SU-DHL-6 (cell line): ENCODE data around the gene CHEK1.

Source experiments
- H2AFZ ChIP-seq: fragments of 200-600 bp; sonication (generic); 2 replicates; pipeline ENCODE4 v1.6.1; 2014; ENCODE audit warnings: low read depth, mild to moderate bottlenecking, moderate library complexity, mixed read lengths, antibody characterized with exemption, low read length; ENCODE audit not compliant: severe bottlenecking
- H3F3A ChIP-seq: fragments of 200-600 bp; shearing (Covaris generic); 2 replicates; pipeline ENCODE4 v1.6.0; 2016; ENCODE audit warnings: antibody characterized with exemption, mild to moderate bottlenecking; ENCODE audit not compliant: insufficient read depth
- H3K27ac ChIP-seq: fragments of 200-600 bp; sonication (generic); 2 replicates; pipeline ENCODE4 v1.5.1; 2016; ENCODE audit warnings: low read depth, mild to moderate bottlenecking, low read length, moderate library complexity, mixed read lengths
- H3K27me3 ChIP-seq: fragments of 200-600 bp; sonication (generic), shearing (Covaris generic); 2 replicates; pipeline ENCODE4 v1.6.0; 2014; ENCODE audit warnings: mild to moderate bottlenecking, low read length
- H3K36me3 ChIP-seq: fragments of 200-600 bp; sonication (generic); 2 replicates; pipeline ENCODE4 v1.6.1; 2014; ENCODE audit warnings: mild to moderate bottlenecking, low read length, mixed read lengths
- H3K4me2 ChIP-seq: fragments of 300-600, 200-600 bp; shearing (Covaris generic), sonication (generic); 2 replicates; pipeline ENCODE4 v1.6.0; 2014; ENCODE audit warnings: low read length, low read depth, mild to moderate bottlenecking; ENCODE audit not compliant: poor library complexity, severe bottlenecking
- H3K4me3 ChIP-seq: fragments of 200-600 bp; sonication (generic); 2 replicates; pipeline ENCODE4 v1.5.1; 2014; ENCODE audit warnings: antibody characterized with exemption, low read length, mild to moderate bottlenecking, mixed read lengths; ENCODE audit not compliant: insufficient read depth, poor library complexity, severe bottlenecking
- H3K79me2 ChIP-seq: fragments of 200-600 bp; sonication (generic); 2 replicates; pipeline ENCODE4 v1.6.1; 2014; ENCODE audit warnings: mild to moderate bottlenecking, low read length, moderate library complexity; ENCODE audit not compliant: insufficient read depth
- H3K9ac ChIP-seq: fragments of 200-600 bp; sonication (generic); 2 replicates; pipeline ENCODE4 v1.7.0; 2014; ENCODE audit warnings: mild to moderate bottlenecking, low read length
- H3K9me2 ChIP-seq: fragments of 200-600 bp; sonication (generic); replicated peaks from 2 replicates; pipeline ENCODE4 v1.6.1; 2014; ENCODE audit warnings: low read length; ENCODE audit not compliant: insufficient read depth
- H3K9me3 ChIP-seq: fragments of 200-600 bp; sonication (generic); 2 replicates; pipeline ENCODE4 v1.6.1; 2014; ENCODE audit warnings: low read length, mixed read lengths; ENCODE audit not compliant: insufficient read depth
- H4K20me1 ChIP-seq: fragments of 200-600 bp; sonication (generic); 2 replicates; pipeline ENCODE4 v1.6.1; 2014; ENCODE audit warnings: low read depth, mild to moderate bottlenecking, antibody characterized with exemption, low read length, moderate library complexity, mixed read lengths
- CTCF ChIP-seq: fragments of 200-600 bp; sonication (generic); IDR thresholded peaks from one replicate; pipeline ENCODE4 v1.5.1; 2017; ENCODE audit warnings: antibody characterized with exemption, mild to moderate bottlenecking, low read length, moderate library complexity; ENCODE audit not compliant: insufficient read depth, poor library complexity, severe bottlenecking
- EZH2phosphoT487 ChIP-seq: fragments of 200-600 bp; sonication (generic), shearing (Covaris generic); conservative IDR thresholded peaks from 2 replicates; pipeline ENCODE4 v1.6.1; 2018; ENCODE audit warnings: mild to moderate bottlenecking, antibody characterized with exemption, low read length, moderate library complexity, mixed read lengths

Gene CHEK1

GRCh38 chr11:125627236-125627910 lies 2.4 kb downstream of the CHEK1 start:
- peak overlapping the region; percentile 89 for H3K9ac ChIP-seq
- no peaks in the 10 kb centered on the region for H4K20me1 ChIP-seq
- H3K4me3 ChIP-seq, result peak overlapping the region; percentile 83
- no peaks in the 10 kb centered on the region for H3K9me2 ChIP-seq
- no peaks in the 10 kb centered on the region for H3K9me3 ChIP-seq
- H3K36me3 ChIP-seq, result peaks cover 5% of the 10 kb centered on the region; the same call in 1 of the 2 replicates
- H3K4me2 ChIP-seq, result peak overlapping the region; percentile 90
- H3K27me3 ChIP-seq, result no peaks in the 10 kb centered on the region
- H3K27ac ChIP-seq, result no peak overlapping the region
- no peak for TF ChIP-seq CTCF
- no peak overlapping the region for H2AFZ ChIP-seq
- H3F3A ChIP-seq, result peaks cover 5% of the 10 kb centered on the region; the same call in 1 of the 2 replicates
- H3K79me2 ChIP-seq, result peaks cover 33% of the 10 kb centered on the region

DNA sequence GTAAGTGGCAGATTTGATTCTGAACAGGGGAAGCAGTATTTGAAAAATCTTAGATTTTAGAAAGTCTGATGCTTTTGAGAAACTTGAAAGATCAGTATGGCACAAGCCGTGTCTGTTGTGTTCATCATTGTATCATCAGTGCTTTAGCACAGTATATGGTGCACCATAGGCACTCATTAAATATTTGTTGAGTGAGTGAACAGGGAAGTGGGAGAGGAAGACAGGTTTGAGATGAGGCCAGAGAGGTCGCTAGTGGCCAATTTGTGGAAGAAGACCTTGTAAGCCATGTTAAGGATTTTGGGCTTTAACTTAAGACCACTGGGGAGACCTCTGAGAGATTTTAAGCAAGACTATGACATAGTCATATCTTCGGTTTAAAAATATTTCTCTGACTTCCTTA lies 12.9 kb downstream of the CHEK1 start:
- no peak overlapping the region for H3K4me2 ChIP-seq
- no peak overlapping the region for H3K4me3 ChIP-seq
- H3F3A ChIP-seq, result no peaks in the 10 kb centered on the region
- no peaks in the 10 kb centered on the region for H3K27me3 ChIP-seq
- no peak overlapping the region for H3K27ac ChIP-seq
- TF ChIP-seq EZH2phosphoT487 (no peak), CTCF (no peak)
- no peaks in the 10 kb centered on the region for H3K9me3 ChIP-seq
- no peaks in the 10 kb centered on the region for H4K20me1 ChIP-seq
- peaks cover 15% of the 10 kb centered on the region; the same call in 1 of the 2 replicates for H3K36me3 ChIP-seq
- H2AFZ ChIP-seq, result no peak overlapping the region
- H3K9ac ChIP-seq, result no peak overlapping the region
- peaks cover 4% of the 10 kb centered on the region; the same call in 1 of the 2 replicates for H3K79me2 ChIP-seq
- no peaks in the 10 kb centered on the region for H3K9me2 ChIP-seq

GRCh38 chr11:125638315-125638714 lies 13.4 kb downstream of the CHEK1 start:
- no peaks in the 10 kb centered on the region for H4K20me1 ChIP-seq
- no peak overlapping the region for H3K9ac ChIP-seq
- no peaks in the 10 kb centered on the region for H3K9me2 ChIP-seq
- no peak for TF ChIP-seq EZH2phosphoT487
- no peak for TF ChIP-seq CTCF
- no peak overlapping the region for H3K4me3 ChIP-seq
- H3K27ac ChIP-seq, result no peak overlapping the region
- no peak overlapping the region for H2AFZ ChIP-seq
- H3K79me2 ChIP-seq, result peaks cover 4% of the 10 kb centered on the region; the same call in 1 of the 2 replicates
- no peaks in the 10 kb centered on the region for H3F3A ChIP-seq
- H3K27me3 ChIP-seq, result no peaks in the 10 kb centered on the region
- H3K36me3 ChIP-seq, result peaks cover 11% of the 10 kb centered on the region; the same call in 1 of the 2 replicates
- no peak overlapping the region for H3K4me2 ChIP-seq
- H3K9me3 ChIP-seq, result no peaks in the 10 kb centered on the region
